IMR-90 (cell line): ENCODE data around the gene VAV3. TPM values are rescaled to one million over a fixed set of nuclear protein-coding genes. Genes with fewer than 3 reads are reported as not detected.

Experiments used
- ATAC-seq: fragments of 200-7000 bp; cut with Tn5 transposase; 2 replicates; pipeline ENCODE4 v1.9.1; 2020; ENCODE audit warnings: low read depth, mild to moderate bottlenecking, moderate library complexity
- BruUV-seq: library from RNA; stranded (reverse); fragments of 400-500 nt; replicated peaks from 2 replicates; lab custom pipeline; 2021; lab: Mats Ljungman, UMichigan
- CTCF ChIA-PET: fragments of 300-600 bp; formaldehyde crosslinking; extraction: SDS; loops from one replicate; lab custom pipeline; 2021; ENCODE audit warnings: antibody characterized with exemption; lab: Yijun Ruan, JAX
- POLR2A ChIA-PET: fragments of 300-600 bp; sonication (Branson Sonifier 250); formaldehyde crosslinking; loops from one replicate; lab custom pipeline; 2022; ENCODE audit warnings: antibody characterized with exemption; ENCODE audit not compliant: unreplicated experiment; lab: Charles Lee
- DNase-seq: peaks from one replicate; pipeline ENCODE4 v3.0.0; 2013
- H2AFZ ChIP-seq: replicated peaks from 2 replicates; pipeline ENCODE3; 2013; ENCODE audit warnings: low read length, mild to moderate bottlenecking; ENCODE audit not compliant: poor library complexity
- H2AK5ac ChIP-seq: 2 replicates; pipeline ENCODE4 v1.6.1; 2013; ENCODE audit warnings: low read depth, low read length, inconsistent platforms
- H2AK9ac ChIP-seq: replicated peaks from 2 replicates; pipeline ENCODE3; 2013; ENCODE audit warnings: mild to moderate bottlenecking, low read depth, low read length, moderate library complexity; ENCODE audit not compliant: poor library complexity
- H2BK120ac ChIP-seq: 2 replicates; pipeline ENCODE4 v1.6.1; 2013; ENCODE audit warnings: low read depth, low read length, inconsistent platforms
- H2BK15ac ChIP-seq: 3 replicates; pipeline ENCODE4 v1.6.1; 2013; ENCODE audit warnings: low read depth, low read length, inconsistent platforms
- H2BK20ac ChIP-seq: 2 replicates; pipeline ENCODE4 v1.6.1; 2013; ENCODE audit warnings: low read depth, mild to moderate bottlenecking, inconsistent platforms, low read length, moderate library complexity
- H2BK5ac ChIP-seq: 2 replicates; pipeline ENCODE4 v1.6.1; 2013; ENCODE audit warnings: mild to moderate bottlenecking, low read depth, low read length, inconsistent platforms; ENCODE audit not compliant: poor library complexity, severe bottlenecking
- H3K14ac ChIP-seq: replicated peaks from 2 replicates; pipeline ENCODE4 v1.6.1; 2013; ENCODE audit warnings: low read depth, low read length, inconsistent platforms
- H3K18ac ChIP-seq: 2 replicates; pipeline ENCODE4 v1.6.1; 2013; ENCODE audit warnings: low read depth, low read length, control low read depth
- H3K23ac ChIP-seq: 2 replicates; pipeline ENCODE4 v1.6.1; 2013; ENCODE audit warnings: low read depth, low read length, inconsistent platforms
- H3K27ac ChIP-seq: 2 replicates; pipeline ENCODE4 v1.5.1; 2013; ENCODE audit warnings: mild to moderate bottlenecking, control low read depth, low read length; ENCODE audit not compliant: insufficient read depth
- H3K27me3 ChIP-seq: 2 replicates; pipeline ENCODE4 v1.6.1; 2013; ENCODE audit warnings: low read length; ENCODE audit not compliant: control insufficient read depth, insufficient read depth
- H3K36me3 ChIP-seq: 2 replicates; pipeline ENCODE4 v1.6.1; 2013; ENCODE audit warnings: low read length, mixed read lengths; ENCODE audit not compliant: control insufficient read depth, insufficient read depth
- H3K4ac ChIP-seq: 2 replicates; pipeline ENCODE4 v1.6.1; 2013; ENCODE audit warnings: low read depth, low read length, inconsistent platforms
- H3K4me1 ChIP-seq: 2 replicates; pipeline ENCODE4 v1.6.1; 2013; ENCODE audit warnings: low read length, mixed read lengths; ENCODE audit not compliant: control insufficient read depth, insufficient read depth
- H3K4me2 ChIP-seq: 2 replicates; pipeline ENCODE4 v1.6.1; 2013; ENCODE audit warnings: low read depth, mild to moderate bottlenecking, control low read depth, low read length, moderate library complexity
- H3K4me3 ChIP-seq: 2 replicates; pipeline ENCODE4 v1.5.1; 2013; ENCODE audit warnings: low read depth, mild to moderate bottlenecking, control low read depth, low read length, moderate library complexity; ENCODE audit not compliant: insufficient read depth
- H3K56ac ChIP-seq: 2 replicates; pipeline ENCODE4 v1.6.1; 2013; ENCODE audit warnings: low read length, inconsistent platforms; ENCODE audit not compliant: insufficient read depth; ENCODE audit errors: extremely low read depth
- H3K79me1 ChIP-seq, 2 experiments: 2 replicates each; pipeline ENCODE4 v1.6.1; 2013; ENCODE audit warnings: low read length in 2 of 2, inconsistent platforms in 1 of 2, low read depth in 1 of 2
- H3K9ac ChIP-seq: 2 replicates; pipeline ENCODE4 v1.6.1; 2013; ENCODE audit warnings: low read depth, low read length, control low read depth
- H3K9me1 ChIP-seq: 2 replicates; pipeline ENCODE4 v1.6.1; 2013; ENCODE audit warnings: low read length, inconsistent platforms; ENCODE audit not compliant: insufficient read depth
- H3K9me3 ChIP-seq: 2 replicates; pipeline ENCODE4 v1.6.1; 2013; ENCODE audit warnings: low read length; ENCODE audit not compliant: control insufficient read depth, insufficient read depth
- H4K20me1 ChIP-seq: 2 replicates; pipeline ENCODE4 v1.6.1; 2013; ENCODE audit warnings: low read length, inconsistent platforms; ENCODE audit not compliant: insufficient read depth
- H4K5ac ChIP-seq: 2 replicates; pipeline ENCODE4 v1.6.1; 2013; ENCODE audit warnings: mild to moderate bottlenecking, low read depth, low read length, control low read depth
- H4K8ac ChIP-seq, 2 experiments: 2 replicates each; pipeline ENCODE4 v1.6.1; 2013; ENCODE audit warnings: low read depth in 2 of 2, low read length in 2 of 2, control low read depth in 1 of 2, inconsistent platforms in 1 of 2
- H4K91ac ChIP-seq: 2 replicates; pipeline ENCODE4 v1.6.1; 2013; ENCODE audit warnings: low read depth, low read length, inconsistent platforms; ENCODE audit not compliant: insufficient read depth
- BHLHE40 ChIP-seq: fragments of 150-350 bp; IDR thresholded peaks from 2 replicates; pipeline ENCODE4 v1.6.1; 2016; ENCODE audit warnings: mild to moderate bottlenecking, low read depth, low read length
- NFE2L2 ChIP-seq: fragments of 150-350 bp; IDR thresholded peaks from 2 replicates; pipeline ENCODE4 v1.6.1; 2016; ENCODE audit warnings: low read depth, mild to moderate bottlenecking, low read length
- RCOR1 ChIP-seq: IDR thresholded peaks from 2 replicates; pipeline ENCODE4 v1.6.1; 2012; ENCODE audit warnings: mild to moderate bottlenecking, low read length, improper control_type of control experiment; ENCODE audit not compliant: insufficient replicate concordance
- SMC3 ChIP-seq: fragments of 150-350 bp; IDR thresholded peaks from 2 replicates; pipeline ENCODE4 v1.6.1; 2016; ENCODE audit warnings: low read depth, mild to moderate bottlenecking, antibody characterized with exemption, low read length, moderate library complexity
- WGBS, 2 experiments: methylation state at CpG; one replicate each; pipeline versions ENCODE4 v1.1.5 to v1.1.7; 2013; ENCODE audit warnings: missing lambda C conversion rate in 2 of 2; ENCODE audit not compliant: insufficient read length in 1 of 2; ENCODE audit errors: extremely low coverage in 2 of 2; 5-methylcytosine and 5-hydroxymethylcytosine counted together
- dilution Hi-C: fragments of 300-500 bp; cut with HindIII; formaldehyde crosslinking; loops from one replicate; pipeline ENCODE4 v1.14.3; 2018; ENCODE audit warnings: low sequenced_read_pairs; ENCODE audit not compliant: unreplicated experiment
- in situ Hi-C: fragments of 300-500 bp; cut with MboI; formaldehyde crosslinking; loops from 3 replicates; pipeline ENCODE4 v1.14.3; 2019; ENCODE audit warnings: low sequenced_read_pairs, inconsistent platforms, mixed read lengths
- intact Hi-C: fragments of 100-400 bp; cut with micrococcal nuclease; formaldehyde crosslinking; loops from 2 replicates; pipeline ENCODE4 v1.10.0; 2022
- polyA plus RNA-seq, 3 experiments: library from polyadenylated mRNA; depleted of rRNA; stranded (reverse); fragments of >200 nt; gene quantifications; 2 replicates each; pipeline ENCODE4 v1.2.3, GENCODE V29; 2012; ENCODE audit warnings: low replicate concordance in 1 of 3
- total RNA-seq: library from RNA; depleted of rRNA; stranded (reverse); fragments of >200 nt; gene quantifications from 2 replicates; pipeline ENCODE4 v1.2.3, GENCODE V29; 2012

The VAV3 gene
- total and polyA plus RNA-seq, 2 of the 4 experiments (the other 2 are of a cell fraction), result 0.12 to 0.18 TPM

DNA sequence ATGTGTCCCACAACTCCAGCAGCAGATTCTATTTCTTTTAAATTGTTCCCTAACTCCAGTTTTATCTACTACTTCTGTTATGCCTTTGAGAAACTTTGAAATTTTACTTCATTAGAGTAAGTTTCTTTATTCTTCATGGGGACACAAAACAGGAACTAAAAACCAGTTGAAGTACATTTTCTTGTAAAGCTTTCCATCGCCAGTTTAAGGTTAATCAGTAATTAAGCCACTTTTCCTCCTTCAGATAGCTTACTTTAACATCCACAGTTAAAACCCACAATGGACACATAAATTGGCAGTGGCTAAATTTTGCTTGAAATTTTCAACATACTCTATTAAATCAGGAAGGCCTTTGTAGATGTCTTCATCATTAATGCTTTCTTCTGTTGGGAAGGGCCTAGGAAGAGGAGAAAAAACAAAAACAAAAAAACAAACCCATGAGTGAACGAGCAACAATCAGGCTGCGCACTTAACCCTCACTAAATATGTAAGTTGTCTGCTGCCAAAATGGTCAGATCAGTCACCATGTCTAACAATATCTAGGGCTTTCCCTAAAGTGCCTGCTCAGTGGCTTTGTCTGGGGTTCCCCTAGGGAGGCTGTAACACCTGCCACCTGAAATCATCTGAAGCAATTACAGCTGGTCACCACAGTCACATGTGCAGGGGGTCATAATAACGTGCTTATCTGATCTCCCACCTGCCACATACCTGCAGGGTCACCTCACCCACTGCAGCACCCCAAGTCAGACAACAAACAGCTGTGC lies 187.9 kb downstream of the VAV3 start:
- Histone ChIP-seq H4K5ac (no peak overlapping the region), H3K9ac (no peak overlapping the region), H2BK5ac (no peak overlapping the region), H4K20me1 (no peaks in the 10 kb centered on the region), H3K36me3 (no peaks in the 10 kb centered on the region), H3K56ac (no peak overlapping the region), H3K27ac (no peak overlapping the region), H3K4me2 (no peak overlapping the region), H4K8ac (no peak overlapping the region), H3K9me1 (no peaks in the 10 kb centered on the region), H3K9me3 (no peaks in the 10 kb centered on the region), H3K14ac (no peak overlapping the region), H3K27me3 (no peaks in the 10 kb centered on the region), H2BK120ac (no peak overlapping the region), H3K79me1 (no peaks in the 10 kb centered on the region), H3K4me3 (no peak overlapping the region), H2AK9ac (no peak overlapping the region), H3K4me1 (no peaks in the 10 kb centered on the region), H2AFZ (no peak overlapping the region), H3K4ac (no peak overlapping the region), H2BK20ac (no peak overlapping the region), H2AK5ac (no peak overlapping the region), H3K18ac (no peak overlapping the region), H3K23ac (no peak overlapping the region), H4K91ac (no peak overlapping the region), H2BK15ac (no peak overlapping the region)
- CTCF ChIA-PET, result interaction anchor here (0.6 kb wide), 1 partner anchor 348 kb away, joined by 3 read pairs; no protein-coding TSS in a partner anchor
- DNase-seq, result no peak
- in situ Hi-C loops, result no loop called here
- dilution Hi-C loops, result no loop called here
- TF ChIP-seq SMC3 (no peak), RCOR1 (no peak), NFE2L2 (no peak), BHLHE40 (no peak)
- POLR2A ChIA-PET, result no interaction called here
- no TSS peak for BruUV-seq
- intact Hi-C loops, result no loop called here
- no CpG with 5 or more reads among the region's 4 CpGs for WGBS, 2 experiments
- ATAC-seq, result no peak
